ENCODE data around the gene FIBCD1.

FIBCD1 gene

DNA sequence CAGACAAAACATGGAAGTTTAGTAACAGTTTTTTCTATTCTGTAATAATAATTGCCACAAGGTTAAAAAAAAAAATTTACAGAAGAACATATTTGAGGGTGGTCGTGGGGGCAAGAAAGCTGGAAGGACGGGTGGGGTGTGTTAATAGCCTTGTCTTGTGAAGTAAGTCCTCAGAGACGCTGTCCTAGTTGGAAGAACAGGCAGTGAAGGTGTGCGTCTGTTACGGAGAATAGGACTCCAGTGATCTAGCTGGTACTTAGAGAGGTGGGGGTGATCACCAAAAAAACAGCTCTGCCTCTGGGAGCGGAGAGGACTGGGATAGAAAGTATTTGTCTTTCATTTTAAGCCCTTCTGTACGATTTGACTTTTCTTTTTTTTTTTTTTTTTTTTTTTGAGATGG lies 86.2 kb downstream of the FIBCD1 start:
- H3K4me3 ChIP-seq (replicated peaks in 1 of 2; ENCODE audit: low read depth in 2 of 2, low read length in 2 of 2) = no peak overlapping the region
- TF ChIP-seq, protein P1, sequence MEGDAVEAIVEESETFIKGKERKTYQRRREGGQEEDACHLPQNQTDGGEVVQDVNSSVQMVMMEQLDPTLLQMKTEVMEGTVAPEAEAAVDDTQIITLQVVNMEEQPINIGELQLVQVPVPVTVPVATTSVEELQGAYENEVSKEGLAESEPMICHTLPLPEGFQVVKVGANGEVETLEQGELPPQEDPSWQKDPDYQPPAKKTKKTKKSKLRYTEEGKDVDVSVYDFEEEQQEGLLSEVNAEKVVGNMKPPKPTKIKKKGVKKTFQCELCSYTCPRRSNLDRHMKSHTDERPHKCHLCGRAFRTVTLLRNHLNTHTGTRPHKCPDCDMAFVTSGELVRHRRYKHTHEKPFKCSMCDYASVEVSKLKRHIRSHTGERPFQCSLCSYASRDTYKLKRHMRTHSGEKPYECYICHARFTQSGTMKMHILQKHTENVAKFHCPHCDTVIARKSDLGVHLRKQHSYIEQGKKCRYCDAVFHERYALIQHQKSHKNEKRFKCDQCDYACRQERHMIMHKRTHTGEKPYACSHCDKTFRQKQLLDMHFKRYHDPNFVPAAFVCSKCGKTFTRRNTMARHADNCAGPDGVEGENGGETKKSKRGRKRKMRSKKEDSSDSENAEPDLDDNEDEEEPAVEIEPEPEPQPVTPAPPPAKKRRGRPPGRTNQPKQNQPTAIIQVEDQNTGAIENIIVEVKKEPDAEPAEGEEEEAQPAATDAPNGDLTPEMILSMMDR (IDR thresholded peaks at IDR 0.05; ENCODE audit: low read depth, low read length) = no peak
- no peak for DNase-seq (ENCODE audit: low read depth in 2 of 2)

Data from cardiac fibroblast (primary cell).